ENCODE results near the gene DMC1. TPM values are rescaled to one million over a fixed set of nuclear protein-coding genes. Genes with fewer than 3 reads are reported as not detected.

Gene DMC1
- total RNA-seq, 1 experiment from 2014 or later, result 0.89 TPM

- Histone ChIP-seq H3K36me3 (ENCODE audit: control insufficient read depth in 1 of 2, insufficient read depth in 2 of 2, low read length in 2 of 2) (peaks cover 0 to 4% of the 10 kb centered on the region in 2 experiments; a peak in 2 of 4 replicates), H3K9ac (ENCODE audit: low read length) (no peak overlapping the region), H3K79me2 (ENCODE audit: insufficient read depth, low read length) (no peaks in the 10 kb centered on the region), H3K4me3 (replicated peaks in 1 of 2; ENCODE audit: low read depth in 1 of 2, low read length in 2 of 2) (no peak overlapping the region), H4K20me1 (ENCODE audit: insufficient read depth) (no peaks in the 10 kb centered on the region), H3K27me3 (ENCODE audit: insufficient read depth, low read length) (no peaks in the 10 kb centered on the region), H3K9me3 (ENCODE audit: control insufficient read depth in 1 of 2, insufficient read depth in 1 of 2, low read depth in 1 of 2, low read length in 2 of 2) (peaks cover 3 to 6% of the 10 kb centered on the region in 2 experiments; a peak in 1 of 4 replicates), H3K27ac (ENCODE audit: low read depth, low read length) (no peak overlapping the region), H2AFZ (ENCODE audit: low read depth, low read length, poor library complexity, severe bottlenecking) (no peak overlapping the region), H3K4me1 (ENCODE audit: control insufficient read depth in 1 of 2, insufficient read depth in 2 of 2, low read length in 2 of 2) (peaks cover 0 to 25% of the 10 kb centered on the region in 2 experiments; a peak in 3 of 4 replicates), H3K9me2 (ENCODE audit: insufficient read depth) (no peaks in the 10 kb centered on the region), H3K4me2 (ENCODE audit: low read length) (no peak overlapping the region)
- no peak for DNase-seq (ENCODE audit: low read depth, low spot score)
- ChIA-PET RAD21 (ENCODE audit: low non-redundant PET in 1 of 2, low total read pairs in 2 of 2, uncharacterized antibody in 2 of 2, unreplicated experiment in 2 of 2) (no interaction called here), POLR2A (no interaction called here), CTCF (no interaction called here)
- ATAC-seq, result no peak
- intact Hi-C loops (cut with micrococcal nuclease), result no loop called here
- TF ChIP-seq MAX (IDR thresholded peaks at IDR 0.05) (no peak), EZH2 (IDR thresholded peaks at IDR 0.05) (no peak), EZH2phosphoT487 (IDR thresholded peaks at IDR 0.05; ENCODE audit: borderline replicate concordance) (no peak), CEBPB (IDR thresholded peaks at IDR 0.05; ENCODE audit: low read depth) (no peak), SRF (IDR thresholded peaks at IDR 0.05; ENCODE audit: low read depth) (no peak), EGR1 (IDR thresholded peaks at IDR 0.05; ENCODE audit: low read depth) (no peak), JUND (IDR thresholded peaks at IDR 0.05) (no peak), SP1 (IDR thresholded peaks at IDR 0.05; ENCODE audit: low read depth) (no peak), ZNF274 (IDR thresholded peaks at IDR 0.05; ENCODE audit: low read depth, low read length) (no peak), SIN3A (IDR thresholded peaks at IDR 0.05; ENCODE audit: low read depth) (no peak), CBX3 (IDR thresholded peaks at IDR 0.05; ENCODE audit: low read depth) (no peak), FOSL1 (IDR thresholded peaks at IDR 0.05; ENCODE audit: low read depth) (no peak), POLR2AphosphoS5 (IDR thresholded peaks at IDR 0.05; ENCODE audit: low read depth, low read length) (no peak), ELF1 (IDR thresholded peaks at IDR 0.05; ENCODE audit: borderline replicate concordance, low read depth) (no peak), RAD21 (IDR thresholded peaks at IDR 0.05; ENCODE audit: low read depth) (no peak), CTCF (IDR thresholded peaks at IDR 0.05 in 2 of 3, conservative IDR thresholded peaks at IDR 0.05 in 1 of 3; ENCODE audit: borderline replicate concordance in 1 of 3, insufficient read depth in 1 of 3, low read depth in 2 of 3, low read length in 2 of 3) (no peak), REST (IDR thresholded peaks at IDR 0.05; ENCODE audit: low read depth) (no peak), TCF7L2 (IDR thresholded peaks at IDR 0.05; ENCODE audit: borderline replicate concordance, extremely low read depth, insufficient read depth, insufficient read length) (no peak), ZBTB33 (IDR thresholded peaks at IDR 0.05; ENCODE audit: extremely low read depth, insufficient replicate concordance, low read length) (no peak)
- TF ChIP-seq, protein P1, sequence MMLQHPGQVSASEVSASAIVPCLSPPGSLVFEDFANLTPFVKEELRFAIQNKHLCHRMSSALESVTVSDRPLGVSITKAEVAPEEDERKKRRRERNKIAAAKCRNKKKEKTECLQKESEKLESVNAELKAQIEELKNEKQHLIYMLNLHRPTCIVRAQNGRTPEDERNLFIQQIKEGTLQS (IDR thresholded peaks at IDR 0.05), result no peak
- BruUV-seq (replicated peaks), result no TSS peak
These were observed 48.7 kb upstream of the DMC1 start for GRCh38 chr22:38618682-38619081.

Data from HCT116 (cell line).